HG02970 (cell line): ENCODE data around the gene VEGFC.

Experiments
- ATAC-seq: cut with Tn5 transposase; IDR thresholded peaks from one replicate; pipeline ENCODE4 v1.9.1; 2021; ENCODE audit warnings: mild to moderate bottlenecking, moderate library complexity, moderate number of reproducible peaks; ENCODE audit not compliant: unreplicated experiment, low FRiP score

VEGFC gene

DNA sequence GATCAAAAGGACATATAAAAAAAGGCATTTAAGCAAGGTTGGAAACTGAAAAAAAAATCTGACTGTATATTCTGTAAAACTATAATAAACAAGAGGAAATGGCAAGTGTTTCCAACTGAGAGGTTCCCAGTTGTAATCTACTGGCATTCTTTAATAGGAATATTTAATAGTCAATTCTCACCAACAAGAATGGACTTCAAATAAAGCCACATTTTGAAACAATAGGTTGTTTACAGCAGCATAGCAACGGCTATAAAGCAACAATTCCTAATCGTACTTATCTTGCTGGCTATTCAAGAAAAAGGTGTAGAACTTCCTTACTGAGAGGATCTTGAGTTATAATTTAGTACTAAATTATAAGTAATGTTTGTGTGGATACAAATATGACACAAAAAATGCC, 75.5 kb downstream of the VEGFC start:
- no peak for ATAC-seq

DNA sequence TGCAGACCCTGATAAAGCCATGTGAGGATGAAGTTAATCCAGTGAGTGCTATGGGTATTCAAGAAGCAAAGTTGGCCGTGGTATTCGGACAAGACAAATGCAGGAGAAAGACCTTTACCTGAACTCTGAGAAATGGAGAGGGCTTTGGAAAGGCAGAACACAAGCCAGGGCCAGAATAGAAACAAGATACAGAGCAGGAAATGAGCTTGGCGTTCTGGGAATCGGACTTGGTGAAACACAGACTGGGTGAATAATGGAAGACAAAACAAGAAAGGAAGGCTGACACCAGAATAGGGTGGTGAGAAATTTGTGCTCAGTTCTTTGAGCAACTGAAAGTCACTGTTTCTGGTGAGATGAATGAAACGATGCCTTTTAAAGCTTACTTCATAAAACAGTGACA, 83.3 kb downstream of the VEGFC start:
- no peak for ATAC-seq

DNA sequence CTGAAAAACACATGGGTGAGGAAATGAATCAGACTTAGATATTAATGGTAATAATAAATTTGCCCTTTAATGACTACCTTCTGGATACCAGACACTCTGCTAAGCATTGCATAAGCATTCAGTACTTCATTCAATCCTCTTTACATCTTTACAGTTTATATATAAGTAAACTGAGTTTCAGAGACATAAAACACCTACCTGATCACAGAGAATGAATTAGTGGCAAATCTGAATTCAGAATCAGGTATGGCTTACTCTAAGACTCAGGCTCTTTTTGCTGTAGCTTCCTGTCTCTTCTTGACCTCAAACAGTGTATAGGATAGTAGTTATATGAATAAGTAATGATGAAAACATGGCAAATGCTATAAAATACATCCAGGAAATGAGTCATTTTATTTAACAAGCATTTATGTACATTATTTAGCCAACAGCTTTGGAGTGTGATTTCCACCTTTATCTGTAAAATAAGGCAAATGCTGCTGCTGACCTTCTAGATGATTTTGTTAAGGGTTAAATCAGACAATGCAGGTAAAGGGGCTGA, 83.9 kb downstream of the VEGFC start:
- ATAC-seq: no peak

DNA sequence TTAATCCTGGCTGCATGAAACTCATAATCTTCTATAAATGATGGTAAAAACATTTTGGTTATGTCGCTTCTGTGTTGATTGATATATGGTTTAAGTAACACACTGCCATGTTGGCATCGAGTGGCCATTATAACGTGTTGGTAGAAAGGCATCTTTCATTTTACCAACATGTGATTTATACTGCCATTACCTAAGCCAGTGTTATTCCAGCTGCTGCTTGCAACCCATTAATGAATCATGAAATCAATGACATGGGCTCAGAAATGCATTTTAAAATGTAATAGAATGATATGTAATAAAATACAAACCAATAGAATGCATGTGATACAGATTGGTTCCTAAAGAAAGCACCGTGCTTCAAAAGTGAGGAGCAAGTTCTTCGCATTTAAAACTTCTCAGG, 102.0 kb downstream of the VEGFC start:
- no peak for ATAC-seq

DNA sequence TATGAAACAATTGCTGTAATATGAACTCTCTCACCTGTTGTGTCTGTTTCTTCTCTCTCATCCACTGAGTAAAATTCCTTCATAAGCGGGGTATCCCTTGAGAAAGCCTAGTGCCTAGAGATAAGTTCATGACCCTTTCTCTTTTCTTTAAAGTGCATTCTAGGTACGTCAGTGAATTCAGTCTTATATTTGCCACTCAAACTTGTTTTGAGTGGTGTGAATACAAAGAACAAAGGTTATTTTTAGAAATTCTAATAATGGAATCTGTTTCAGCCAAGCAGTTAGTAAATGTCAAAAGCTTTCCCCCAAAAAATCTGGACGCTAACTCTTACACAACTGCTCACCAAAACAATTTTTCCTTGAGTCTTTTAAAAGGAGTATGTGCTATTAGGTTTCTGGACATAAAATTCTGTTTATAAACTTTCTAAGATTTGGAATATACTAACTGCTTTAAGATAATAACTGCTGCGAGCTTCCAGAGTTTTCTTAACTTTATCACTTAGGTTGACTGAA, 112.0 kb downstream of the VEGFC start:
- no peak for ATAC-seq

DNA sequence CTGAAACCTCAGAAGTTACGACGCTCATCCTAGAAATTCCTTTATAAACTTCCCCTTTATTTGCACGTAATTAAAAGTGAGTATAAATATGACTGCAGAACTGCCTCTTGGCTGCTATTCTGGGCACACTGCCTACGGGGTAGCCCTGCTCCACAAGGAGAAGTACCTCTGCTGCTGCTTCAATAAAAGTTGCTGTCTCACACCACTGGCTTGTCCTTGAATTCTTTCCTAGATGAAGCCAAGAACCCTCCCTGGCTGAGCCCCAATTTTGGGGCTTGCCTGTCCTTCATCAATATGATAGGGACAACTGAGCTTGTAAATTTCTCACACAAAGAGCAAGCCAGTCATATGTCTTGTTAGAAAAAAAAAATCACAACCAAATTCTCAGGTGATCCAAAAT, 115.8 kb downstream of the VEGFC start:
- ATAC-seq: no peak

DNA sequence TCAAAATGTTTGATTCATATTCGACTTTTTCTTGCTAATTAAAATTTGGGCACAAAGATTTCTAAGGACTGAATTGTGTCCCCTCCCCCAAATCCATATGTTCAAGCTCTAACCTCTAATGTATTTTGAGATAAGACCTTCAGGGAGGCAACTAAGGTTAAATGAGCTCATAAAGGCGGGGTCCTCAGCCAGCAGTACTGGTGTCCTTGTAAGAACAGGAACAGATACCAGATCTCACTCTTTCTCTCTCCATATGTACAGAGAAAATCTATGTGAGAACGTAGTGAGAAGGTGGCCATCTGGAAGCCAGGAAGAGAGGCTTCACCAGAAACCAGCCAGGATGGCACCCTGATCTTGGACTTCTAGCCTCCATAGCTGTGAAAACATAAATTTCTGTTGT, 116.9 kb downstream of the VEGFC start:
- ATAC-seq: no peak

DNA sequence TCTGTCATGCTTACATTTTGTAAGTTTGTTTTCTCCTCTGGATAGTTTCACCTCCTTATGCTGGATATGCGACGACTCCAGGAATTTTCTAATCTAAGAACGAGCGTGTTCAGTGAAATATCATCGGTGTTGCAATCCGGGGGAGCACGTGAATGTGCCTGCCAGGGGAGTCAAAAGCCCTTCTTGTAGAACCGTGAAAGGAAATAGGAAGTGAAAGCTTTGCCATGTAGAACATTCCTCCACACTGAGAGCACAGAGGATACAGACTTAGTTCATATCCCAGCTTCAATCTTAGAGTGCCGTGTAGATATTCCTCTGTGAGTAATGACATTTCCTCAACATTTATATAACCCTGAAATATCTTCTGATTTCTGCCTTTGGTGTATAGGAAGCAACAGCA, 121.2 kb downstream of the VEGFC start:
- no peak for ATAC-seq

DNA sequence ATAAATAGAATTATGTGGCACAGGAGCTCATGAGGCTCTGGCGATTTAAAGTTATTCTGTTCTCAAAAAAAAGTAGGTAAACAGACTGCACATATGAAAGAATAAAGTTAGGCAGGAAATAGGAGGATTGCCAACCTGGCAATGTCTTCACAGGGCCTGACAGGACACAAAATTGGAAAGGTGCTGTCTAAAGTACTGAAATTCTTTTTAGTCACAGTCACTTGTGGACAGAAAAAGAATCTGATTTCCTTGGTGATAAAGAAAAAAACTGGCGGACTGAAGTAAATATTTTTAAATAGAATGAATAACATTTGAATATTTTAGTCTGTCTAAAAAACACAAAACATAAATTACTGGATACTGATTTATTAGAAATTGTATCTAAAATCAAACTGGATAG, 124.4 kb downstream of the VEGFC start:
- no peak for ATAC-seq

DNA sequence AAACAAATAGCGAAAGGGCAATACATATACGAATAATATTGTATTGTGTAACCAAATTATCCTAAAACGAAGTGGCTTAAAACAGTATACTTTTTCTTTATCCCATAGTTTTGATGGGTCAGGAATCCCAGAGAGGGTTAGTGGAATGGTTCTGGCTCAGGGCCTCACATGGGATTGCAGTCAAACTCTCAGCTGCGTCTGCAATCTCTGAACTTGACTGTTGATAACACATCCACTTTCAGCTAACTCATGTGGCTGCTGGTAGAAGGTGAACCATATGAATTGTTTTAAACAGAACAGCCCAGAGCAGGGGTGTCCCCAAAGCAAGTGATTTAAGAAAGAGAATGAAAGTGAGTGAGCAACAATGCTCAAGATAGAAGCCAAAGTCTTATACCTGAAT, 127.8 kb downstream of the VEGFC start:
- ATAC-seq: no peak

DNA sequence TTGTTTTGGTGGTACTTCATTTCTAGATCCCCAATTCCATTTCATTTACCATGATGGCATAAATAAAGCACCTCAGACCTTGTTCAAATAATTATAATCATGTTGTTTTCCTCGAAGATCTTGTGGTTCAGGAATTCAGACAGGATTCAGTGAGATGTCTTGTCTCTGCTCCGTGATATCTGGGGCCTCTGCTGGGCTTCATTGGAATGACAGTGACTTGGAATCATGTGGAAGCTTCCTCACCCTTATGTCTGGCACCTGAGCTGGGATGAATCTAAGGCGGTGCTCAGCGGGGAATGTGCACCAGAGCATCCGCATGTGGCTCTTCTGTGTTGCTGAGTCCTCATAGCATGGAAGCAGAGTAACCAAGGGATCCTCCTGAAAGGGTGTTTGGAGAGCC, 132.2 kb downstream of the VEGFC start:
- no peak for ATAC-seq

DNA sequence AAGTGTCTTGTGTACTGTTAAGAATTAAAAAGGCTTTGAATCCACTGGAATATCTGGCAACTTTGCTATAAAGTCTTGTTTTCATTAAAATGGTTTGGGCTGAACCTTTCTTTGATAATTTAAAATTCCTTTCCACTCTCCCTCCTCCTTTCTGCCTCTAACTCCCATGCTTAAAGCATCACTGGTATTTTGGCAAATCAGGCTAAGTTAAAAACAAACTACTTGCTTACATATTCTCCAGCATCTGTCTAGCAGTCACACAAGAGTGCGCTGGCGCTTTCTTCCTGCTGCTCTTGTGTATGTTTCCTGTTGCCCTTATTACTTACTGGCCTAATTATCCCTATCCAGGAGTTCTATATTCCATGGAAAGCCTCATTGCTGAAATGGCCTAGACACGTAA, 136.6 kb downstream of the VEGFC start:
- no peak for ATAC-seq

DNA sequence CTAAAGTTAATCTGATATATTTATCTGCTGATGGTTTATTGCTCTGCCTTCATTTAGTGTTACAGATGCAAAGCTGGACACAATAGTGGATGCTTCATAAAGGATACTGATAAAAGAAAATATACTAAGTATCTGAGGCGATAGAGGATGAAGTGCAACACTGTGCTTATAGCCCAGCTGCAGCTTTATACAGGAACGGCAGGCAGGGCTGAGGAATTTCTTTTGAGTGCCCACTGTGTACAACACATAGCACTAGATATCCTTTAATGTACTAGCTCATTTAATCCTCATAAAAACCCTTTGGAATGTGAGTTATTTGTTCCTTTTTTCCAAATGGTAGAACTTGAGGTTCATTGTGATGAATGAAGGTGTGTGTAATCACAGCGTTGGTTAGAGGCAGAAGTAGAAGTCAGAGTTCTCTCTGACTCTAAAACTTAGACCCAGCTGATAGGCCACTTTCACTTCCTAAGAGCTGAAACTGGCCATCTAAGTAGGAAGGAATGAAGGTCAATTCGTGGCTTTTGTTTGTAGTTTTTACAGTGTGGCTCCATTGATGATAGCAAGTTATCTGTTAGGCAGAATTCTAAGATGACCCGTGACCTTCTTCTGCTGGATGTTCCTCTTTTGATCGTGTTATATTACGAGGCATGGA, 138.0 kb downstream of the VEGFC start:
- no peak for ATAC-seq

DNA sequence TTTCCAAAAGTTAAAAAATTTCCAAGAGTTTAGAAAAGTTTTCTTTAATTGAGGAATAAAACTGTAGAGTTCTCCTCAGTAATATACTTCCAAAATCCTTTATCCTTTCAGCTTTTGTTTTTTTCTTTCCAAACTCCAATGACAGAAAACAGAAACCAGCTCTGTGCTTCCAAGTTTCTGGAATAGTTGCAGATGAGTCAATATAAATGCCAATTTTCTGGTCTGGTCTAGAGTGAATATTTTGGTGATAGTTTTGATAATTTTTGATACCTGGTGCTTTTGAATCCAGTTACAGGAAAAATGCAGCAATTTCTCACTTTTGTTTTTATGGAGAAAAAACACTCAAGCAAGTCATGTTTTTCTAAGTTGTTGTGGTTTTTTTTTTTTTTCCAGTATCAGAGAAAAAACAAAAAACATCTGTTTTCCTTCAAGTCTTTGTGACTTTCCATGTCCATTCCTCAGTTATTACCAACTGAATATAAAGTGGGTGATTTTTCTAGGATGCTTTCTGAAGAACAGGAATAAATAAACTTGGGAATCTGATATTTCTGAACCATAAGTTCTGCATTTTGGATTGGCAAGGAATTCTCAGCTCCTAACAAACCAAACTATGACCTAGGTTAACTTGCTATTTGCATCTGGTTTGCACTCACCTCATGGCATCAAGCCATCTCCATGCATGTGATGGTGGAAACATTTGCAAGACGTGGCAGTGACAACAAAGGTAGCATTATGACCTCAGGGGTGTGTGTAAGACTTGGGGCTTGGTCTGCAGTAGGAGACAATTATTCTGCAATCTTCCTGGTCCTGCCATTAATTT, 139.1 kb downstream of the VEGFC start:
- no peak for ATAC-seq

DNA sequence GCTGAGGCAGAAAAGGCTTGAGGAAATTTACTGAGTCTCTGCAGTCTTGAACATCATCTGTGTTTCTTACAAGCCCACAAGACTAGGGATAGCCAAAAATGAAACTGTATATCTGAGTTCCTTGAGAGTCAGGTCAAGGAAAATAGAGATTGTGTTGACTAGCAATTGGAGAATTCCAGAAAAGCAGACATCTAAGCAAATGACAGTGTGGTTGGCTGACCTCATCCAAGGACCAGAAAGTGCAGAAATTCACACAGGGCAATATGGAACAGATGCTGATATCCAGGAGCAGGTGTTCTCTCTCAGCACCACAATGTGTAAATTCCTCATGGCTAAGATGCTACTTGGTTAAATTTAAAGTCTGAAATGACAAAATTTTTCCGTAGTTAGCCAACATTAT, 146.4 kb downstream of the VEGFC start:
- no peak for ATAC-seq

DNA sequence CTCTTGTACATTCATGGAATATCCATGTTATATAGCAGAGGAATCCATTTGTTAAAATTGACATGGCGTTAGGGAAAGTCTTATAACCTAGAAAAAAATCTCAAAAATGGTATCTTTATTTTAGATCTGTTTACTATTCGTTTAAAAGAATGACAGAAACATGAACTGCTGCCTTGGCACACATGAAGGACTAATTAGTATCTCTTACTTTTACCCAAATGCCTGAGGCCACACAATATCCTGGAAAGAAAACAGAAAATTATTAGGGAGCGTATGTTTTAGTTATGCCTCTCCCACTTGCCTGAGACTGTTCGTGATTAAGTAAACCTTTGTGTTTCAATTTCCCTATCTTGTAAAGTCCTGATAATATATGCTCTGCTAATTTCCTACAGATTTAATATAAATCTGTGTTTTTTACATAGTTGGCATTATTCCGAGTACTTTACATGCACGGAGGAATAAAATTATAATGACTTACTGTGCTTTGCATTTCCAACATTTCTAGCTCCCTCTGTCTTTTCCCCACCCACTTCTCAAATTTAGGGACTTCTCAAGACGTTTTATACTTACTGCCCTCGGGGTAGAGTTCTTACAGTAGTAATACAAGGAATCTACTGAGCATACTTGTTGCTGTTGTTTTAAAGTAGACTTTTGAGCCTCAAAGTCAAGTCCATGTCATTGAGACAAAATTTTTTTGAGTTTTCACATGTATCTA, 147.3 kb downstream of the VEGFC start:
- ATAC-seq: no peak

DNA sequence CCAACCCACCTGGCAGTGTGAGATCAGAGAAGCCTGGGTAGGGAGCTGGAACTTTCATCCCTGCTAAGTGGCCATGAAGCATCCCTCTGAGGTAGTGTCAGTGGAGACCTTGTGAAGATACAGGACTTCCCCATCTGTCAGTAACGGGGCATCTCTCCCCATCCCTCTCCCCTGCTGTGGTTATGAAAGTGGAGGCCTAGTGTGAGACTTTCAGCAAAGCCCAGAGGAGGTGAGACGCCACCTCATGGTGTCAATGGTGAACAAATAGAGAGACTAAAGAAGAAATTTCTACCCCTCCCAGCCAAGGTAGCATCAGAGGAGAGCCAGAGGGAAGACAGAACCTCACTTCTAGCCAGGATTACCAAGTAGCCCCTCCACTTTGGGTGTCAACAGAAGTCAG, 150.2 kb downstream of the VEGFC start:
- ATAC-seq: no peak

DNA sequence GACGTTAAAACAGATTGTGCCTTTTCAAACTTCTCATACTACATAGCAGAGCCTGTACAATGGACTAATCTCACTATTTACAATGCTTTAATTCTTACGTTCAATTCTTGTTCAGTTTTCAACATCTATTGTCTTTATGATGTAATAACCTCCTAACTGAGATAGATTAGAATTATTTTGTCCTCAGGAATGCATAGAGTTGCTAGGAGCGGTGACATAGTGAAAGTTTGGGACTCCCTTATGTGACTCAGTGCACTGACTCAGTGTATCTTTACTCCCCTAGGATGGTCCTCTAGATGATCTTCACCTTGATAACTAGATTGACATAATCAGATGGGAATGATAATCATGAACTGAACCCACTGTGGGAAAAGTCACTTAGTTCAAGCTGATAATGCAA, 151.5 kb downstream of the VEGFC start:
- no peak for ATAC-seq

DNA sequence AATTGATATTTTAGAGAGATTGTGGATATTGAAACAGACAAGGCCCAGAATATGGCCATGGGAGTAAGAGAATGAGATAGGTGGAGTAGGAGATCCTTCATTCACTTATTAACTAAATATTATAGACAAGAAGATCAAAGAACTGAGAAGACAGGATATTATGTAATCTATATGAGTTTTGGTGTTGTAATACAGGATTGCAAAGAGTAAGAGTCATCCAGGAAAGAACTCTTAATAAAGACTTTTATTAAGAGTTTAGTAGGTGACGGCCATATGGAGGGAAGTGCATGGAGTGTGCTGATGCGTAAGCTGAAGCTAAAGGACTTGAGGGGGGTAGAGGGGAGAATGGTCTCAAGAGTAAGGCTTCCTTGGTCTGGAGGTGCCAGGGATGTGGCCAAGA, 153.7 kb downstream of the VEGFC start:
- no peak for ATAC-seq

DNA sequence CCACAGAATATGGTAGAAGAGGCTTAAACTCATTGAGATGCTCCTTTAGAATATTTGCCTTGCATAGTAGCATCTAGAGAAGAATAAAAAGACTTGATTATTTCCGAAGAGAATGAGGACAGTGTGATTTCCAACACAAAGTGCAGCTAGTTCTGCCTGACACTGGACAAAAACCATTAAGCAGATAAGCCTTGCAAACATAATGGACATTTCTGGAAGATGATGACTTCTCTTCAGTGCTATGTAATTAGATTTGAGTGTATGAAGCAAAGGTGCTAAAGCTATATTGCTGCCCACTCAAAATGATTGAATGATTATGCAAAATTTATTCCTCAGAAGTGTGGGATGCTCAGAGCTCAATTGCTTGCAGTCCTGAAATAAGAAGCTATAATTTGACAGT, 156.4 kb downstream of the VEGFC start:
- ATAC-seq: no peak
